ENCODE data around the gene PTCD1.

GRCh38 chr7:99407872-99408378, 30.7 kb downstream of the PTCD1 start:
- no peak for TF ChIP-seq CTCF (IDR thresholded peaks at IDR 0.05)
- TF ChIP-seq EZH2 (IDR thresholded peaks at IDR 0.05) = no peak
- no peak for TF ChIP-seq EZH2phosphoT487 (IDR thresholded peaks at IDR 0.05)
